Activated CD4-positive, alpha-beta T cell treated with anti-CD3 and anti-CD28 coated beads, Interleukin-2, amount 50 U/mL, for 24 hours (primary cell): ENCODE data around the gene ABCC10.
"Not testable (repeated sequence)": the region's sequence is repeated elsewhere in the genome, so short reads cannot be mapped to it uniquely, and the experiment has no call there.

Experiments
- DNase-seq, 2 donors: peaks; one replicate each; pipeline ENCODE4 v3.0.0-alpha.2; 2020; ENCODE audit warnings: low read depth in 1 of 2, low spot score in 1 of 2

The ABCC10 gene

GRCh38 chr6:43407296-43407695 lies 20.0 kb upstream of the ABCC10 start:
- no peak for DNase-seq

GRCh38 chr6:43408259-43408658 lies 19.1 kb upstream of the ABCC10 start:
- DNase-seq, result no peak

GRCh38 chr6:43410776-43411175 lies 16.6 kb upstream of the ABCC10 start:
- not testable (repeated sequence) for DNase-seq

- DNase-seq, result no peak
Measured at GRCh38 chr6:43412541-43412940, 14.8 kb upstream of the ABCC10 start.

GRCh38 chr6:43413002-43413401 lies 14.3 kb upstream of the ABCC10 start:
- no peak for DNase-seq

- not testable (repeated sequence) for DNase-seq
Measured at GRCh38 chr6:43415275-43415674, 12.1 kb upstream of the ABCC10 start.

- no peak for DNase-seq
Measured at GRCh38 chr6:43416935-43417334, 10.4 kb upstream of the ABCC10 start.

GRCh38 chr6:43420012-43420709 lies 7.2 kb upstream of the ABCC10 start:
- DNase-seq, result no peak

- DNase-seq, result no peak
Measured at GRCh38 chr6:43421831-43422230, 5.5 kb upstream of the ABCC10 start.

- not testable (repeated sequence) for DNase-seq
Measured at GRCh38 chr6:43425083-43425482, 2.3 kb upstream of the ABCC10 start.

GRCh38 chr6:43426928-43427405 lies 374 bp upstream of the ABCC10 start:
- DNase-seq, result no peak

- DNase-seq, result no peak
Measured at GRCh38 chr6:43428112-43428570, 800 bp downstream of the ABCC10 start.

- no peak for DNase-seq
Measured at GRCh38 chr6:43428874-43429273, 1.5 kb downstream of the ABCC10 start.

- DNase-seq, result no peak
Measured at GRCh38 chr6:43432009-43432945, 4.9 kb downstream of the ABCC10 start.

- DNase-seq, result no peak
Measured at GRCh38 chr6:43433148-43433547, 5.8 kb downstream of the ABCC10 start.

GRCh38 chr6:43434001-43434840 lies 6.9 kb downstream of the ABCC10 start:
- no peak for DNase-seq

GRCh38 chr6:43434943-43435342 lies 7.6 kb downstream of the ABCC10 start:
- no peak for DNase-seq

GRCh38 chr6:43435682-43436437 lies 8.5 kb downstream of the ABCC10 start:
- no peak for DNase-seq

- no peak for DNase-seq
Measured at GRCh38 chr6:43436577-43437282, 9.4 kb downstream of the ABCC10 start.

- DNase-seq, result no peak
Measured at GRCh38 chr6:43437700-43438099, 10.4 kb downstream of the ABCC10 start.
